BE2C (cell line): ENCODE results near the gene FBXL13.

Source experiments
- DNase-seq: peaks from one replicate; pipeline ENCODE4 v3.0.0-alpha.2; 2020
- H3K27me3 ChIP-seq: fragments of 250-450 bp; sonication (Bioruptor Pico); 2 replicates; pipeline ENCODE4 v1.5.1; 2020; ENCODE audit warnings: mild to moderate bottlenecking
- H3K36me3 ChIP-seq: fragments of 250-450 bp; sonication (Bioruptor Pico); 2 replicates; pipeline ENCODE4 v1.5.1; 2020; ENCODE audit warnings: mild to moderate bottlenecking
- H3K4me1 ChIP-seq: fragments of 250-450 bp; sonication (Bioruptor Pico); 2 replicates; pipeline ENCODE4 v1.5.1; 2020
- H3K4me3 ChIP-seq: 2 replicates; pipeline ENCODE4 v1.5.1; 2011; ENCODE audit warnings: low read depth, low read length
- H3K9me3 ChIP-seq: fragments of 250-450 bp; sonication (Bioruptor Pico); 2 replicates; pipeline ENCODE4 v1.5.1; 2020
- TF ChIP-seq, protein P1 (sequence below): IDR thresholded peaks from 2 replicates; pipeline ENCODE4 v1.5.1; 2012; ENCODE audit warnings: mild to moderate bottlenecking, low read depth, low read length

FBXL13 gene

GRCh38 chr7:102829075-102829474 lies 245.5 kb downstream of the FBXL13 start:
- no peaks in the 10 kb centered on the region for H3K36me3 ChIP-seq
- H3K4me3 ChIP-seq = no peak overlapping the region
- H3K9me3 ChIP-seq = no peaks in the 10 kb centered on the region
- no peak for DNase-seq
- no peaks in the 10 kb centered on the region for H3K4me1 ChIP-seq
- no peaks in the 10 kb centered on the region for H3K27me3 ChIP-seq
- TF ChIP-seq, protein P1, sequence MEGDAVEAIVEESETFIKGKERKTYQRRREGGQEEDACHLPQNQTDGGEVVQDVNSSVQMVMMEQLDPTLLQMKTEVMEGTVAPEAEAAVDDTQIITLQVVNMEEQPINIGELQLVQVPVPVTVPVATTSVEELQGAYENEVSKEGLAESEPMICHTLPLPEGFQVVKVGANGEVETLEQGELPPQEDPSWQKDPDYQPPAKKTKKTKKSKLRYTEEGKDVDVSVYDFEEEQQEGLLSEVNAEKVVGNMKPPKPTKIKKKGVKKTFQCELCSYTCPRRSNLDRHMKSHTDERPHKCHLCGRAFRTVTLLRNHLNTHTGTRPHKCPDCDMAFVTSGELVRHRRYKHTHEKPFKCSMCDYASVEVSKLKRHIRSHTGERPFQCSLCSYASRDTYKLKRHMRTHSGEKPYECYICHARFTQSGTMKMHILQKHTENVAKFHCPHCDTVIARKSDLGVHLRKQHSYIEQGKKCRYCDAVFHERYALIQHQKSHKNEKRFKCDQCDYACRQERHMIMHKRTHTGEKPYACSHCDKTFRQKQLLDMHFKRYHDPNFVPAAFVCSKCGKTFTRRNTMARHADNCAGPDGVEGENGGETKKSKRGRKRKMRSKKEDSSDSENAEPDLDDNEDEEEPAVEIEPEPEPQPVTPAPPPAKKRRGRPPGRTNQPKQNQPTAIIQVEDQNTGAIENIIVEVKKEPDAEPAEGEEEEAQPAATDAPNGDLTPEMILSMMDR = no peak

GRCh38 chr7:102828286-102828685 lies 246.3 kb downstream of the FBXL13 start:
- DNase-seq = no peak
- TF ChIP-seq, protein P1 = no peak
- H3K9me3 ChIP-seq = no peaks in the 10 kb centered on the region
- no peaks in the 10 kb centered on the region for H3K36me3 ChIP-seq
- no peaks in the 10 kb centered on the region for H3K4me1 ChIP-seq
- H3K27me3 ChIP-seq = no peaks in the 10 kb centered on the region
- no peak overlapping the region for H3K4me3 ChIP-seq

DNA sequence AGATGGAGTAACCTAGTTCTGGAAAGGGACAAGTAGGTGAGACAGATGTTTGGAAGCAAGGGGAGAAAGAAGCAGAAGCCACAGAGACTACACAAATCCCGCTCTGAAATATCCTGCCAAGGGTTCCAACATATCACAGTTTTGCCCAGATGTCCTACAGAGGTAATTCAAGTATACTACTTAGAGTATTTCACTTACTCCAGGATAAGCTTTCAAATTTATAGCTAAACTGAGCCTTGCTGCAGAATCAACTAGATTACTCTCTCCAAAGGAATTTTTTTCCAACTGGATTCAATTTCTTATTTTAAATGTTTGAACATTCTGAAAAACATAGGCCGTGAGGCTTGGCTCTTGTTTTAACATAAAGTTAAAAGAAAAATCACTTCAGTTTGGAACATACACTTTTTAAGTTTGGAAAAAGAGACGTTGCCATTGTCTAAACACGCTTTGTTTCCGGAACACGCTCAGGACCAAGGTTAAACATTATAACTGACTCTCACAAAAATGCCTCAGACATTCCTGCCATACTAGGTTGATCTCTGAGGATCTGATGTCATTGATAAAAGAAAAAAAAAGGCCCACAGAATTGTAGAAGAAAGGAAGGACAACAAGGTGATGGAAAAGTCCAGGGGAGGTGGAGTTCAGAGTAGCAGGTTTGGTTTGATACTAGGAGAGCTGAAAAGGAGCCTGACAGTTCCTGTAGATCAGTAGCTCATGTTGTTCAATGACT lies 251.0 kb downstream of the FBXL13 start:
- Histone ChIP-seq H3K4me1 (no peaks in the 10 kb centered on the region), H3K4me3 (no peak overlapping the region), H3K36me3 (no peaks in the 10 kb centered on the region), H3K27me3 (no peaks in the 10 kb centered on the region), H3K9me3 (no peaks in the 10 kb centered on the region)
- TF ChIP-seq, protein P1 = no peak
- DNase-seq = no peak

- H3K4me1 ChIP-seq = no peaks in the 10 kb centered on the region
- no peaks in the 10 kb centered on the region for H3K27me3 ChIP-seq
- no peak for DNase-seq
- no peak overlapping the region for H3K4me3 ChIP-seq
- H3K9me3 ChIP-seq = no peaks in the 10 kb centered on the region
- TF ChIP-seq, protein P1 = no peak
- H3K36me3 ChIP-seq = no peaks in the 10 kb centered on the region
These were observed 252.4 kb downstream of the FBXL13 start for GRCh38 chr7:102821994-102822747.

GRCh38 chr7:102819151-102819550 lies 255.4 kb downstream of the FBXL13 start:
- TF ChIP-seq, protein P1 = no peak
- H3K4me3 ChIP-seq = no peak overlapping the region
- no peaks in the 10 kb centered on the region for H3K36me3 ChIP-seq
- H3K9me3 ChIP-seq = no peaks in the 10 kb centered on the region
- no peak for DNase-seq
- no peaks in the 10 kb centered on the region for H3K27me3 ChIP-seq
- H3K4me1 ChIP-seq = no peaks in the 10 kb centered on the region
